GM18508 (cell line): Measurements from ENCODE around the gene FTCDNL1.

ENCODE experiments used
- ATAC-seq: cut with Tn5 transposase; IDR thresholded peaks from one replicate; pipeline ENCODE4 v1.9.1; 2021; ENCODE audit warnings: moderate number of reproducible peaks; ENCODE audit not compliant: insufficient read depth, unreplicated experiment

Gene FTCDNL1

GRCh38 chr2:199797431-199798403 lies 53.3 kb downstream of the FTCDNL1 start:
- ATAC-seq, result peak; percentile 74

GRCh38 chr2:199792381-199792780 lies 58.6 kb downstream of the FTCDNL1 start:
- no peak for ATAC-seq

- no peak for ATAC-seq
Observed at GRCh38 chr2:199791326-199791725, 59.7 kb downstream of the FTCDNL1 start.

GRCh38 chr2:199784512-199784911 lies 66.5 kb downstream of the FTCDNL1 start:
- no peak for ATAC-seq

DNA sequence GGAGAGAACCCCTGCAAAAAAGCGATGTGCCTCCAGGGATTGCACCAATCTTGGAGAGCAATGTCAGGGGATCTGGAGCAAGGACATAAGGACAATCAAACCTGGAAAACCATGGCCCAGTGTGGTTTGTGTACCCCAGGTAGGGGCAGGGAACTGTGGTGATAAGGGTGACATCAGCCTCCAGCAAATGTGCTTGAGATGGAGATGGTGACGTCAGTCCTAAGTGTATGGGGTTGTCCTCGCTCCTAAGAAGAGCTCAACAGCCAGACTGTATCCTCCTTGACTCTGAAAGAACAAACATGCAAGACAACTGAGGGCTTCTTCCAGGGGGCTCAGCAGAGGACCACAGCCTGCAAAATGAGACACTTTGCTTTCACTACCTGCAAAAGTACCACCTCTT lies 71.4 kb downstream of the FTCDNL1 start:
- no peak for ATAC-seq

DNA sequence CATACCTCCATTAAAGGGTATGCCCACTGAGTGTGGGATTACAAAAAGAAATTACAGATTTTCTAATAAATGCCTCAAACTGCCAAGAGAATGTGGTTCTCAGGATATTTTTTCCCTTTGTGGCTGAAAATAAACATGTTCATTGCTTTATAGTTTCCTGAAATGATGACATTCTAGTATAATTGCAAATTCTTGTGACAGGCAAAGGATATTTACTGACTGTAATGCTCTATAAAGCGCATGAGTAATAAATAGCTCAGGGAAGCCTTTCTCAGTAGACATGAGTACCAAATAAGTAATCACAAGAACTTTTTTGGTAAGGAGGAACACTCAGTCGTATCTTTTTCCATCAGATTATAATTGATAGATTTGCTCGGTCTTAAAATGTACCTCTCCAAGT lies 72.3 kb downstream of the FTCDNL1 start:
- no peak for ATAC-seq

- ATAC-seq, result no peak
Observed at GRCh38 chr2:199777916-199778315, 73.1 kb downstream of the FTCDNL1 start.

DNA sequence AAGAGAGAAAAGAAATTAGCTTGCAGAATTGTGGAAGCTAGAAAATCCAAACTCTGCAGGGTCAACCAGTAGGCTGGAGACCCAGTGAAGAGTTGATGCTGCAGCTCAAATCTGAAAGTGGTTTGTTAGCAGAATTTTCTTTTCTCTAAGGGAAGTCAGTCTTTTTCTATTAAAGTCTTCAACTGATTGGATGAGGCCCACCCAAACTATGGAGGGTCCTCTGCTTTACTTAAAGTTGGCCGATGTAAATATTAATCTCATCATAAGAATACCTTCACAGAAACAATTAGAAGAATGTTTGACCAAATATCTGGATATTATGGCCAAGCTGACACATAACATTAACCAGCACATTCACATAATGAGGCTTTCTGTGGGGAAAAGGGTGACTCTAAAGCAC lies 73.7 kb downstream of the FTCDNL1 start:
- no peak for ATAC-seq

DNA sequence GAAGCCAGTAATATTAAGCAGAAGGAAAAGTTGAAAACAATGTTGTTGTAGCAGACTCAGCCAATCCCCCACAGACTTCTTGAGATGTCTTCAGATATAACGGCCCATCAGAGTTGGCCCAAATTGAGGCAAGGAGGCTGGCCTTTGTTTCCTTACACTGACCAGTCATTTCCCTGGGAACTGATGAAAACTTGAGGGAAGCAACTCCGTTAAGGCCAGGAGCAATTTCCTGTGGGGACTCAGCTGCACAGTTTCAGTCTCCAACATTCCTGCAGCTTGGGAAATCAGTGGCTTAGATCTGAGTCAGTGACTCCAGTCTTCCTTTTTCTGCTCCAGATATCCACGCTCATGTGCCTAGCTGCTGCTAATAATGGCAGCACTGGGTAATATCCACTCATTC lies 75.7 kb downstream of the FTCDNL1 start:
- ATAC-seq, result no peak

- ATAC-seq, result no peak
Observed at GRCh38 chr2:199772035-199772976, 78.7 kb downstream of the FTCDNL1 start.

GRCh38 chr2:199770716-199771115 lies 80.3 kb downstream of the FTCDNL1 start:
- ATAC-seq, result no peak

DNA sequence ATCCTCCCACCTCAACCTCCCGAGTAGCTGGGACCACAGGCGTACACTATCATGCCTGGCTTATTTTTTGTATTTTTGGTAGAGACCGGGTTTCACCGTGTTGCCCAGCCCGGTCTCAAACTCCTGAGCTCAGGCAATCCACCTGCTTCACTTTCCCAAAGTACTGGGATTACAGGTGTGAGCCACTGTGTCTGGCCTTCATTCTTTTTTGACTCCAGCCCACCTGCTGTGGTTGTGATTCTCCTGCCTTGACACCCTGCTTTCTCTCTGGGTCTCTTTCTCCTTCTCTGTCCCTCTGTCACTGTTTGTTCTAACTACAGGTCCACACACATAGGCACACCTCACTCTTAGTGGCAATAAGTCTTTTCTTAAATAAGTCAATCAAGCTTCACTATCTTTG lies 85.3 kb downstream of the FTCDNL1 start:
- no peak for ATAC-seq

- no peak for ATAC-seq
Observed at GRCh38 chr2:199764273-199764800, 86.7 kb downstream of the FTCDNL1 start.

DNA sequence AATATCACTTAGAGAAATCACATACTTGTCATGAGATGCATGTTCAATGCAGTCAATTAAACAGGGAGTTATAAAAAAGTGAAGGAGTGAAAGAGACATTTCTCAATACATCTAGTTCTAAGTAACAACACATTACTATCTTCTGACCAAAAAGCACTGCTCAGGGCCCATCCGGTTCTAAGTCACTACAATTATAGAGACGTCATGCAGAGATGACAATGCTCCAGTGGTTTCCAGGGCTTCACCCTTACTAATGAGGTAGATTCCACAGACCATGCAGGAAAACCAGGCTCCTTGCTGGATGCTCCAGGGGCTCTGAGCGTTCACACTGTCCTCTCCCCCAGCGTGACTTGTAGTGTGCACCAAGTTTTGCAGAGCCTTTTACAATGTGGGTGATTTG lies 88.0 kb downstream of the FTCDNL1 start:
- ATAC-seq, result no peak

GRCh38 chr2:199760574-199760973 lies 90.4 kb downstream of the FTCDNL1 start:
- ATAC-seq, result no peak

- no peak for ATAC-seq
Observed at GRCh38 chr2:199757233-199757870, 93.6 kb downstream of the FTCDNL1 start.

- no peak for ATAC-seq
Observed at GRCh38 chr2:199756743-199757142, 94.2 kb downstream of the FTCDNL1 start.

DNA sequence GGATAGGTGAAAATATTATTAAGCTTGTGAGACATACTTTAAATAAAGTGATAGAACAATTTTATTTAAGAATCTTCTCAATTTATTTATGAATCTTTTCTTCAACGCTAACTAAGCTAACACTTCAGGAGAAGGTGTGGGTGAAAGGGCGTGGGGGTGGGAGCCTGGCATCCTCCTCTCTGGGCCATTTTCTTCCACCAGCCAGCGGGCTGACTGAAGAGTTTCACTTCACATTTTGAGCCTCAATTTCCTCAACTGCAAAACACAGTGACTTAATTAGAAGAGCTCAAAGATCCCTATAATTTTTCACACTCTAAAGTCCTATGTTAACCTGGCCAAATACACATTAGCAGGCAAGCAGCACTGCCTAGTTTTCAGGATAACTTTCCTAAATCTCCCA lies 94.8 kb downstream of the FTCDNL1 start:
- no peak for ATAC-seq

DNA sequence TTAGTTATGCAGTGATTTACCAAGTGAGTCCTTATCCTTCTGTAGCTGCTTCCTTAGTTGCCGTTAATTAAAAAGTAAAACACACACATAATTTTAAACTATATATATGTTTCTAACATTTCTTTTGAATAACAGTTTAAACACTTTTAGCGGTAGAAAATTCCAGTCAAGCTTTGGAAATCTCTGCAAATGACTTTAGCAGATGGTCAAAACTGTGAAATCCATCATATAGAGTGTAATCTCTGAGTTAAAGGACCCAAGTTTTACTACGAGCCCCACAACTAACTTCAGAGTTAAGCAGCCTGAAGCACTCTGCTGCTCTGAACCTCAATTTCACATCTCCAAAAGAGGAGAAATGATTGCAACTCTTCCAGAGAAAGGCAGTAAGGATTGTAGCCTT lies 96.2 kb downstream of the FTCDNL1 start:
- ATAC-seq, result no peak

DNA sequence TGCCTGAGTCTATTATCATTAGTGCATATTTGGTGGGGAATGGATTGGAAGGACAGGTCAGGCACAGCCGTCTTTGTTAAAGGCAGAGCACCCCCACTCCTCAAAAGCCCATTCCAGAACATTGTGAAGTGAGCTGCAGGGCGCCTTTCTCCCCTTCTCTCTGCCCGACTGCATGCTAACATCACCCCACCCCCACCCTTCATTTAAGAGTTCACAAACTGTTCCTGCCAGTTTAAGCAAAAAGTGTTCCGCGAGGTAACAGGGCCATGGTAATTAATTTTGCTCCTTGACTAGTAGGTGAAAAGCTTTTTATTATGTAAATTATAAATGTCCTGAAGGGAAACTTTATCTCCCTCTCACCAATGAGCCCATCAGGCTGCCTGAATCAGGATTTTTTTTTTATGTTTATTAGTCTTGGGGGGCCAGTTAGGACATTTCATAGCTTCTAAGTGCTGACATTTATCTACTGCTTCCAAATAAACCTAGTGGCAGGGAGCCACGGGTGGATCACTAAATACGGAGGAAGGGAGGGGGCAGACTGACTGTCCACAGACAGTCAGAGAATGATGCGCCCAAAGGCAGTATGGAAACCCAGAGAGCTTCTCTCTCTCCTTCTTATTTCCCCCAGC lies 99.4 kb downstream of the FTCDNL1 start:
- ATAC-seq, result no peak
